ENCODE measurements around the gene RNASE3.

- TF ChIP-seq ARNT (IDR thresholded peaks at IDR 0.05) (no peak), SP1 (IDR thresholded peaks at IDR 0.05) (no peak), FOXM1 (IDR thresholded peaks at IDR 0.05; ENCODE audit: borderline replicate concordance) (no peak), BHLHE40 (IDR thresholded peaks at IDR 0.05; ENCODE audit: borderline replicate concordance) (no peak), SUZ12 (IDR thresholded peaks at IDR 0.05) (no peak), NFRKB (IDR thresholded peaks at IDR 0.05) (no peak), FOXK2 (IDR thresholded peaks at IDR 0.05) (no peak), L3MBTL2 (conservative IDR thresholded peaks at IDR 0.05) (no peak), TARDBP (IDR thresholded peaks at IDR 0.05) (no peak), ELF4 (IDR thresholded peaks at IDR 0.05) (no peak)
Measured at GRCh38 chr14:20877016-20877415, 14.2 kb upstream of the RNASE3 start.
